GM19455 (cell line): Measurements from ENCODE around the gene SHROOM4.

Experiments
- ATAC-seq: cut with Tn5 transposase; IDR thresholded peaks from one replicate; pipeline ENCODE4 v1.9.1; 2021; ENCODE audit not compliant: unreplicated experiment

The SHROOM4 gene

DNA sequence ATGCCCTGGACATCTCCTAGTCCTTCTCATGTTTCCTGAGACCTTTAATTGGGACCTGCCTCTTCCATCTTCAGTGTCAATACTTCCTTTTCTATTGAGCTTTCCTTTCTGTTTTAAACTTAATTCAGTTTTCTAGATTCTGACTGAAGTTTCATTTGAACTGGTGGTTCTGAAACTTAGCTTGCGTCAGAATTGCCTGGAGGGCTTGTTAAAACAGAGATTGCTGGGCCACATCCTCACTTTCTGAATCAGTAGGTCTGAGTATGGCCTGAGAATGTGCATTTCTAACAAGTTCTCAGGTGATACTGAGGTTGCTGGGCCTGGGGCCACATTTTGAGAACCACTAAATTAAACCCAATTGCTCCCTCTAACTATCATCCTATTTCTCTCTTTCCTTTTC is 191.2 kb downstream of the SHROOM4 start:
- no peak for ATAC-seq

- no peak for ATAC-seq
These were observed 195.0 kb downstream of the SHROOM4 start for GRCh38 chrX:50618788-50619558.

- no peak for ATAC-seq
These were observed 196.8 kb downstream of the SHROOM4 start for GRCh38 chrX:50617183-50617582.

DNA sequence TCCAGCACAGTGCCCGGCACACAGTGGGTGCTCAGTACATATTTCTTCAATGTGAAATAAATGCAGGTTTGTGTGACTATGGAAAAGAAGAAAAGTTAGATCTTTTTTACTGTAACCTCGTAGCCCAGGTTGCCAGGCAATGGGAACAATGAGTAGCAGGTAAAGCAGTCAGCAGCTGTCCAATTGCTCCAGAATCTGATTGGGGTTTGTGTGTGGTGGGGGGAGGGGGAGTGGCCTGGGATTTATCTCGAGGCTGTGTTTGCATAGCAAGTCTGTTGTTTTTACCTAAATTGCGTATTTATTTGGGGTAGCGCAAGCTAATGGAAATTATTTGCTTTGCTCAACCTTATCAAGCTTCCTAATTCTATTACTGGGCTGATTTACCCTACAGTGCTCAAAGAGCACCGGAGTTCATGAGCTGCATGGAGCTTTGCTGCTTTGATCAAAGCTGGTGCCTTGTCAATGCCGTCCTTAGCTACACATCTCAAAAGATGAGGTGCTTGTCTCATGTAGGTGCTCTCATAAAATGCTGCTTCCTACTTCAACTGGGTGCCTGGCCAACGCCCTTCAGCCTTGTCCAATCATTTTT is 198.3 kb downstream of the SHROOM4 start:
- ATAC-seq, result no peak

GRCh38 chrX:50614460-50614859 is 199.5 kb downstream of the SHROOM4 start:
- no peak for ATAC-seq

- ATAC-seq, result no peak
These were observed 200.1 kb downstream of the SHROOM4 start for GRCh38 chrX:50613846-50614245.

- ATAC-seq, result no peak
These were observed 204.2 kb downstream of the SHROOM4 start for GRCh38 chrX:50609796-50610195.

DNA sequence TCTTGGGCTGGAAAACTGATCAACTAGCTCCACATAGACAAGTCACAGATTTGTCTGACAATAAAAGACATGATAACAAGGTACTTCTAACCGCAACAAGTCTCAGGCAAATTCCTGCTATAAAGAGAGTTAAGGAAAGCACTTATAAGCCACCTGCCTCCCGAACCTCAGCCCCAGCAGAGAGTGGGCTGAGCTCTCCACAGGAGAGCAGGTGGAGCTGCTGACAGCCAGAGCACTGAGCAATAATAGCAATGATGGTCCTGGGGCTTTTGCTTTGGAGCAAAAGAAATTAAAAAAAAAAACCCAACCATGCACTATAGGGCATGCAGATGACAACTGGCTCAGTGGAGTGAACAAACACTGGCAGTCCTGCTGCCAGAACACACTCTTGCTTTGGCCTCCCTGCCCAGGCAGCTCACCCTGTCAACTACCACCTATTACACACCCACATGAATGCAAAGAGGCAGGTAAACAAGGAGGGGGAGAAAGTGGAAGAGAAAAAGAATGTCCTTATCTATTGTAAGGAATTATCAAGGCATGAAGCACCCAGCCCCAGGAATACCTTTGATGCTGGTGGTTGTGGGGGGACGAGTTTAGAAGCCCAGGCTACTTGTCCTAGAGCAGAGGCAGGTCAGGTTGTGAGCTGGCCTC is 207.6 kb downstream of the SHROOM4 start:
- no peak for ATAC-seq

DNA sequence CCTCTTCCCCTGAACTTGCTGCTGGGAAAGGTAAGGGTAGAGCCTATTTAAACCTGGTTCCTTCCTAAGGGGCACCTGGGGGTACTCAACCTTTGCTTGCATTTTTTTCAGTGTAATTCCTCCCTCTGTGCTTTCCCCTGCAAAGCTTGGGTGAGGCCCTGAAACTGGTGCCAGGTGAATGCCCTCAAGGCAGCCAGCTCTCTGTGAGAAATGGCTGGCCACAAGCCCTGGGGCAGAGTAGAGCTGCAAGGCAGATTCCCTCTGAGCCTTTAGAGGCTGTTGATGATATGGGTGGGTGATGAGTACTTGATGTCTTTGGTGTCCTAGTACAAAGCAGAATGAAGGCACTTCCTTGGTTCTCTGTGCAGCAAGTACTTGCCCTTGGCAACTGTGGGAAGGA is 217.9 kb downstream of the SHROOM4 start:
- no peak for ATAC-seq

- ATAC-seq, result no peak
These were observed 219.2 kb downstream of the SHROOM4 start for GRCh38 chrX:50594788-50595187.

DNA sequence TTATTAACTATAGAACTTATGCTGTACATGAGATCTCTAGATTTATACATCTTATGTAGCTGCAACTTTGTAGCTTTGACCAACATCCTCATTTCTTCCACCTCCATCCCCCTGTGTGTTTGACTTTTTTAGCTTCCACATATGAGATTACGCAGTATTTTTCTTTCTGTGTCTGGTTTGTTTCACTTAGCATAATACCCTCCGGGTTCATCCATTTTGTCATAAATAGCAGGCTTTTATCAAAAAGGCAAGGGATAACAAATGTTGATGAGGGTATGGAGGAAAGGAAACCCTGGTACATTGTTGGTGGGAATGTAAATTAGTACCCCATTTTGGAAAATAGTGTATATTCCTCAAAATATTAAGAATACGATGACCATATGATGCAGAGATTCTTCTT is 227.0 kb downstream of the SHROOM4 start:
- no peak for ATAC-seq

GRCh38 chrX:50586407-50586806 is 227.6 kb downstream of the SHROOM4 start:
- ATAC-seq, result no peak

GRCh38 chrX:50581405-50581804 is 232.6 kb downstream of the SHROOM4 start:
- ATAC-seq, result no peak

GRCh38 chrX:50579955-50580354 is 234.0 kb downstream of the SHROOM4 start:
- ATAC-seq, result no peak

GRCh38 chrX:50577326-50577725 is 236.7 kb downstream of the SHROOM4 start:
- no peak for ATAC-seq

DNA sequence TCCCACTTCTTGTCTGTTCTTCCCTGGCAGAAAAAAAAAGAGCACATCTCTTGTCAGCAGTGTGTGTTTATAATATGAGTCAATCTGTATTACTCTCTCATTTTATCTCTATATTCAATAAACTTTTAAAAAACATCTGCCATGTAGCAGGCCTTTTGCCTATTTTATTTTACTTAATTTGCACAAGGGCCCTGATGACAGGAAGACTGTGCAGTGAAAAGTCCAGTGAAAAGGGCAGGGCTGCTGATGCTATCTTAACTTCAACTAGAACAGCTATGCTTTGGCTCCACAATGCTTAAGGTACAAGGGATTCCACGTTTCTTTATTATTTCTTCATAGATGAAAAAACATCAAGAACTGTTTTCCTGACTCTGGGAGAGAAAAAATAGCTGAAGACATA is 246.4 kb downstream of the SHROOM4 start:
- no peak for ATAC-seq

GRCh38 chrX:50565718-50566117 is 248.3 kb downstream of the SHROOM4 start:
- no peak for ATAC-seq
